Transverse colon (tissue), 3 donors: ENCODE data around the gene RSPH4A.

Experiments
- CTCF ChIP-seq, 5 experiments: fragments of 200-600 bp in 3 of 5; fragments of 450-650 bp in 2 of 5; sonication (generic) in 3 of 5; IDR thresholded peaks; 1 replicate in 2 of 5; 2 replicates in 3 of 5; pipeline ENCODE4 v1.5.1; 2016 to 2017; ENCODE audit warnings: antibody characterized with exemption in 5 of 5, inconsistent platforms in 3 of 5, mild to moderate bottlenecking in 2 of 5, moderate library complexity in 1 of 5
- POLR2A ChIP-seq: fragments of 450-650 bp; IDR thresholded peaks from one replicate; pipeline ENCODE4 v1.6.1; 2016; ENCODE audit warnings: antibody characterized with exemption, mild to moderate bottlenecking, moderate library complexity

- TF ChIP-seq CTCF (IDR thresholded peaks at IDR 0.05) (no peak), POLR2A (no peak)
Observed at GRCh38 chr6:116672306-116672705, 56.0 kb downstream of the RSPH4A start.
